ENCODE results near the gene SIAH2. TPM values are rescaled to one million over a fixed set of nuclear protein-coding genes. Genes with fewer than 3 reads are reported as not detected.

Gene SIAH2
- total RNA-seq, 1 donor from 2014 or later, result 44.5 TPM

- peak overlapping the region; percentile 2 for H3K4me3 Mint-ChIP-seq
- H3K4me1 Mint-ChIP-seq, result peaks cover 88% of the 10 kb centered on the region
- no peak for ATAC-seq (ENCODE audit: low read depth)
- no peaks in the 10 kb centered on the region for H3K27me3 Mint-ChIP-seq
- H3K27ac Mint-ChIP-seq, result peak overlapping the region; percentile 90
- TF ChIP-seq CTCF (IDR thresholded peaks at IDR 0.05), result no peak
- intact Hi-C loops (cut with micrococcal nuclease), result no loop called here
- H3K9me3 Mint-ChIP-seq, result no peaks in the 10 kb centered on the region
- peaks cover 31% of the 10 kb centered on the region for H3K36me3 Mint-ChIP-seq (ENCODE audit: low read depth)
- DNase-seq, result no peak
- POLR2A ChIA-PET, result interaction anchor here (1.8 to 2.2 kb wide), 2 partner anchors 19 to 22 kb away, joined by 9 to 22 read pairs; partner anchors contain the start of gene SIAH2
- CTCF ChIA-PET, result interaction anchor here (1.3 kb wide), 1 partner anchor 47 kb away, joined by 4 read pairs; no protein-coding TSS in a partner anchor
Measured at GRCh38 chr3:150740733-150741496, 22.1 kb downstream of the SIAH2 start.

DNA sequence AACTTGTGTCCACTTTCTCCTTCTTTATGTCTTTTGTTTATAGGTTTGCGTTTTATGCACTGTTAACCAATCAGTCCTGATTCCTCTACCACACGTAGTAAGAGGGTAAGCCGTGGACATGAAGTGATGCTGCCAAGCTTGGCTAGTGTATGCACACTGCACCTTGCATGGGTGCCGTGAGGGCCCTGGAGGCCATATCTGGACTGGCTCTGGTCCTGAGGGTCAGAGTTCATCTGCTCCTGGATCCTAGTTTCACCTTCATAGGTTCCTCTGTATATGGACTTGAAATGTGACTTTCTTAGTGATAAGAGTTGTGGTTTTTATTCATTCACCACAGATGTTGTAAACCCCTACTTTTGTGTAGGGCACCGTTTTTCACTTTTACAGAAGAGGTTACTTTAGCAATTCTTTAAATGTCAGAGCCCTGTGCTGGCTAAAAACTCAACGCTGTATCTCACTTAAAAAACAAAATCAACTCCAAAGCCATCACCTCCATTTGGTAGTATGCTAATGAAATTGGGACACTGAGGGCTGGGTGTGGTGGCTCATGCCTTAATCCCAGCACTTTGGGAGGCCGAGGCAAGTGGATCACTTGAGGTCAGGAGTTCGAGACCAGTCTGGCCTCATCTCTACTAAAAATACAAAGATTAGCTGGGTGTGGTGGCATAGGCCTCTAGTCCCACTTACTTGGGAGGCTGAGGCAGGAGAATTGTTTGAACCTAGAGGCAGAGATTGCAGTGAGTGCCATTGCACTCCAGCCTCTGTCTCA, 22.9 kb downstream of the SIAH2 start:
- TF ChIP-seq CTCF (IDR thresholded peaks at IDR 0.05), result no peak
- ATAC-seq (ENCODE audit: low read depth) (peak; percentile 29), DNase-seq (no peak)
- ChIA-PET CTCF (interaction anchor here (1.3 kb wide), 1 partner anchor 48 kb away, joined by 4 read pairs; no protein-coding TSS in a partner anchor), POLR2A (interaction anchor here (1.8 to 2.2 kb wide), 2 partner anchors 20 to 23 kb away, joined by 9 to 22 read pairs; partner anchors contain the start of gene SIAH2)
- Mint-ChIP-seq H3K4me1 (peaks cover 82% of the 10 kb centered on the region), H3K9me3 (no peaks in the 10 kb centered on the region), H3K36me3 (ENCODE audit: low read depth) (peaks cover 27% of the 10 kb centered on the region), H3K4me3 (peak overlapping the region; percentile 68), H3K27ac (peak overlapping the region; percentile 90), H3K27me3 (no peaks in the 10 kb centered on the region)
- intact Hi-C loops (cut with micrococcal nuclease), result loop anchor here (1.0 kb wide), 5 partner anchors 7 to 526 kb away; no protein-coding TSS in a partner anchor

GRCh38 chr3:150739200-150739863, 23.6 kb downstream of the SIAH2 start:
- TF ChIP-seq CTCF (IDR thresholded peaks at IDR 0.05), result no peak
- H3K4me3 Mint-ChIP-seq, result peak overlapping the region; percentile 68
- H3K36me3 Mint-ChIP-seq (ENCODE audit: low read depth), result peaks cover 23% of the 10 kb centered on the region
- H3K27me3 Mint-ChIP-seq, result no peaks in the 10 kb centered on the region
- no peaks in the 10 kb centered on the region for H3K9me3 Mint-ChIP-seq
- POLR2A ChIA-PET, result interaction anchor here (1.8 to 5.8 kb wide), 3 partner anchors 20 to 24 kb away, joined by 9 to 53 read pairs (median 22); partner anchors contain the start of gene SIAH2
- peak overlapping the region; percentile 90 for H3K27ac Mint-ChIP-seq
- ATAC-seq (ENCODE audit: low read depth) (peak; percentile 49), DNase-seq (no peak)
- H3K4me1 Mint-ChIP-seq, result peaks cover 75% of the 10 kb centered on the region
- CTCF ChIA-PET, result interaction anchor here (1.3 kb wide), 1 partner anchor 48 kb away, joined by 4 read pairs; no protein-coding TSS in a partner anchor
- intact Hi-C loops (cut with micrococcal nuclease), result loop anchor here (1.0 kb wide), 5 partner anchors 8 to 527 kb away; no protein-coding TSS in a partner anchor

DNA sequence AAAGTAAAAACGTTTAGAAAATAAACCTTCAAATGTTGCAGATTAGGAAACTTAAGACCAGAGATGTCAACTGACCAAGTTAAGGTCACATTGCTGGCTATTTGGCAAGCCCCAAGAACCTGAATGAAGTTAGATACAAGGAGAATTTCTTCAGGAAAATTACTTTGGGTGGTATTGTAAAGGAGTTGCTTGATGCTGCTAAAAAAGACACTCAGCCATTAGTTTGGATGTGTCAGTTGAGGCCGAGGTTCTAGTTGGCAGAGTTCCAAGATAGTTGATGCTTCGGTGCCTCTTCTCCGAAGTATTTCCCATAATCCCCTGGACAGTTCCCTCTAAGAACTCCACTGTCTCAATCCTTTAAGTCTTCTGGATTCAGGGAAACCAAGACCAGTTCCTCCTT, 24.3 kb downstream of the SIAH2 start:
- no peaks in the 10 kb centered on the region for H3K27me3 Mint-ChIP-seq
- CTCF ChIA-PET, result interaction anchor here (1.0 to 1.6 kb wide), 3 partner anchors 17 to 37 kb away, joined by 3 to 9 read pairs (median 7); partner anchors contain the start of gene SIAH2
- peak overlapping the region; percentile 50 for H3K4me3 Mint-ChIP-seq
- H3K27ac Mint-ChIP-seq, result peak overlapping the region; percentile 83
- no peak for TF ChIP-seq CTCF (IDR thresholded peaks at IDR 0.05)
- H3K9me3 Mint-ChIP-seq, result no peaks in the 10 kb centered on the region
- no peak for DNase-seq
- intact Hi-C loops (cut with micrococcal nuclease), result loop anchor here (1.0 kb wide), 5 partner anchors 9 to 528 kb away; no protein-coding TSS in a partner anchor
- H3K4me1 Mint-ChIP-seq, result peaks cover 68% of the 10 kb centered on the region
- POLR2A ChIA-PET, result interaction anchor here (0.8 to 5.8 kb wide), 5 partner anchors 17 to 35 kb away, joined by 3 to 53 read pairs (median 11); partner anchors contain the start of genes ERICH6 and SIAH2
- H3K36me3 Mint-ChIP-seq (ENCODE audit: low read depth), result peaks cover 21% of the 10 kb centered on the region
- ATAC-seq (ENCODE audit: low read depth), result no peak
